Body of pancreas (tissue), 4 donors: Measurements from ENCODE around the gene CNIH4.

Source experiments
- CTCF ChIP-seq, 7 experiments: fragments of 450-650 bp in 4 of 7; fragments of 200-600 bp in 3 of 7; sonication (generic) in 3 of 7; IDR thresholded peaks; one replicate each; pipeline ENCODE4 v1.5.1; 2016 to 2019; ENCODE audit warnings: antibody characterized with exemption in 7 of 7
- POLR2A ChIP-seq, 3 donors: fragments of 450-650 bp; IDR thresholded peaks; one replicate each; pipeline ENCODE4 v1.6.1; 2016; ENCODE audit warnings: antibody characterized with exemption in 3 of 3, mild to moderate bottlenecking in 2 of 3

DNA sequence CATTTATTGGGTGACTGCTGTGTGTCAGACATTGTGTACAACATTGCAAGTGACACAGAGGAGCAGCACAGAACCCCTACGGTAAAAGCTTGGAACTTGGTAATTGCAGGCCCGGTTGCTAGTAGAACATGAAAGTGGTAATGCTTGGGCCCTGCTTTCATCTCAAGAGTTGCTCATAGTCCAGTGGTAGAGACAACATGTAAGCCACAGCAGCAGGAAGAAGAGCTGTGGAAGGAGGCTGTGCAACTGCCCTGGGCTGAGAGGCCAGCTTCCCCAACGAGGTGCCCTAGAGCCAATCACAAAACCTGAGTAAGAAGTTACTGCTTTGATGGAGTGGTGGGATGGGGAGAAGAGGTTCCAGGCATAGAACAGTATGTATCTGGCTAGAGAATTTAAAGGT lies 18.4 kb downstream of the CNIH4 start:
- no peak for TF ChIP-seq CTCF (IDR thresholded peaks at IDR 0.05)
- no peak for TF ChIP-seq POLR2A (IDR thresholded peaks at IDR 0.05)
